ENCODE measurements around the gene NALCN.

GRCh38 chr13:101026736-101027398, 389.4 kb downstream of the NALCN start:
- TF ChIP-seq CTCF (conservative IDR thresholded peaks at IDR 0.05 in 1 of 2, IDR thresholded peaks at IDR 0.05 in 1 of 2; ENCODE audit: extremely low read depth in 1 of 2, insufficient read depth in 1 of 2, low read depth in 1 of 2, low read length in 2 of 2) = no peak
- TF ChIP-seq EZH2 (IDR thresholded peaks at IDR 0.05; ENCODE audit: borderline replicate concordance, low read length) = no peak

All from mammary epithelial cell (primary cell).